H1 (cell line): ENCODE data around the gene POU5F1. TPM values are rescaled to one million over a fixed set of nuclear protein-coding genes. Genes with fewer than 3 reads are reported as not detected.

ENCODE experiments used
- CTCF ChIA-PET: fragments of 300-600 bp; sonication (Branson Sonifier 250); formaldehyde crosslinking; loops from one replicate; lab custom pipeline; 2021; ENCODE audit not compliant: partially characterized antibody; lab: Charles Lee
- POLR2A ChIA-PET: fragments of 300-600 bp; sonication (Branson Sonifier 250); formaldehyde crosslinking; loops from one replicate; lab custom pipeline; 2021; ENCODE audit warnings: inconsistent platforms; ENCODE audit not compliant: partially characterized antibody; lab: Charles Lee
- DNase-seq, 2 experiments: peaks; one replicate each; pipeline versions ENCODE4 v3.0.0 to v3.0.0-alpha.2; 2010 to 2022; ENCODE audit warnings: low spot score in 2 of 2, low read depth in 1 of 2, mixed read lengths in 1 of 2
- FAIRE-seq: peaks from 2 replicates; lab custom pipeline; 2011; peaks lifted over from hg19 to GRCh38; lab: Jason Lieb, UNC
- H2AFZ ChIP-seq: 2 replicates; pipeline ENCODE4 v1.8.1; 2012; ENCODE audit warnings: low read length, inconsistent platforms
- H2AK5ac ChIP-seq: 2 replicates; pipeline ENCODE4 v1.6.1; 2013; ENCODE audit warnings: low read depth, low read length
- H2BK120ac ChIP-seq: replicated peaks from 2 replicates; pipeline ENCODE3; 2013; ENCODE audit warnings: low read depth, low read length, inconsistent platforms
- H2BK12ac ChIP-seq: 2 replicates; pipeline ENCODE4 v1.6.1; 2013; ENCODE audit warnings: low read depth, low read length
- H2BK15ac ChIP-seq: 2 replicates; pipeline ENCODE4 v1.6.1; 2013; ENCODE audit warnings: low read length
- H2BK20ac ChIP-seq: 2 replicates; pipeline ENCODE4 v1.6.1; 2013; ENCODE audit warnings: low read length
- H2BK5ac ChIP-seq: 2 replicates; pipeline ENCODE4 v1.6.1; 2013; ENCODE audit warnings: low read depth, low read length
- H3K14ac ChIP-seq: 2 replicates; pipeline ENCODE4 v1.6.1; 2013; ENCODE audit warnings: inconsistent platforms; ENCODE audit not compliant: insufficient read length
- H3K18ac ChIP-seq: 2 replicates; pipeline ENCODE4 v1.6.1; 2013; ENCODE audit warnings: low read length; ENCODE audit errors: extremely low read depth
- H3K23ac ChIP-seq: 2 replicates; pipeline ENCODE4 v1.6.1; 2013; ENCODE audit warnings: inconsistent platforms; ENCODE audit not compliant: insufficient read length
- H3K23me2 ChIP-seq: 2 replicates; pipeline ENCODE4 v1.6.1; 2013; ENCODE audit warnings: low read depth, low read length
- H3K27ac ChIP-seq: 2 replicates; pipeline ENCODE4 v1.6.1; 2011; ENCODE audit warnings: low read depth, low read length, inconsistent platforms
- H3K27me3 ChIP-seq, 4 experiments: replicated peaks in 1 of 4; 1 replicate in 1 of 4; 2 replicates in 3 of 4; pipeline versions ENCODE4 v1.6.1 to v1.8.1; 2011 to 2013; ENCODE audit warnings: low read length in 3 of 4, mild to moderate bottlenecking in 3 of 4, inconsistent platforms in 2 of 4, mixed read lengths in 2 of 4, moderate library complexity in 1 of 4; ENCODE audit not compliant: control insufficient read depth in 3 of 4, insufficient read depth in 3 of 4; ENCODE audit errors: extremely low read depth in 1 of 4
- H3K36me3 ChIP-seq, 4 experiments: 2 replicates each; pipeline versions ENCODE4 v1.6.1 to v1.8.1; 2011 to 2013; ENCODE audit warnings: mild to moderate bottlenecking in 4 of 4, low read length in 3 of 4, moderate library complexity in 2 of 4, control low read depth in 1 of 4, inconsistent platforms in 1 of 4; ENCODE audit not compliant: insufficient read depth in 4 of 4, control insufficient read depth in 2 of 4
- H3K4ac ChIP-seq: replicated peaks from 2 replicates; pipeline ENCODE3; 2013; ENCODE audit warnings: low read length, low read depth, mixed read lengths, inconsistent platforms; ENCODE audit not compliant: insufficient read length
- H3K4me1 ChIP-seq, 4 experiments: replicated peaks in 1 of 4; 1 replicate in 1 of 4; 2 replicates in 3 of 4; pipeline versions ENCODE4 v1.6.1 to v1.8.1; 2011 to 2013; ENCODE audit warnings: low read length in 3 of 4, inconsistent platforms in 2 of 4, mixed read lengths in 1 of 4; ENCODE audit not compliant: insufficient read depth in 4 of 4, control insufficient read depth in 3 of 4
- H3K4me2 ChIP-seq, 2 experiments: 2 replicates each; pipeline versions ENCODE4 v1.6.1 to v1.8.1; 2011 to 2013; ENCODE audit warnings: low read depth in 2 of 2, low read length in 2 of 2, control low read depth in 1 of 2, inconsistent platforms in 1 of 2, mild to moderate bottlenecking in 1 of 2; ENCODE audit not compliant: insufficient read depth in 1 of 2
- H3K4me3 ChIP-seq, 4 experiments: fragments of 200-600, 300-600 bp in 1 of 4; sonication (generic), shearing (Covaris generic), sonication (Bioruptor Twin) in 1 of 4; 2 replicates each; pipeline versions ENCODE4 v1.5.1 to v1.8.1; 2011 to 2016; ENCODE audit warnings: low read length in 4 of 4, low read depth in 3 of 4, control low read depth in 2 of 4, inconsistent platforms in 2 of 4, mild to moderate bottlenecking in 2 of 4, mixed read lengths in 1 of 4, moderate library complexity in 1 of 4; ENCODE audit not compliant: insufficient read depth in 2 of 4; ENCODE audit errors: extremely low read depth in 1 of 4
- H3K56ac ChIP-seq: replicated peaks from 2 replicates; pipeline ENCODE3; 2013; ENCODE audit warnings: low read depth, mild to moderate bottlenecking, mixed read lengths, low read length, inconsistent platforms; ENCODE audit not compliant: insufficient read length
- H3K79me1 ChIP-seq: 2 replicates; pipeline ENCODE4 v1.6.1; 2013; ENCODE audit warnings: low read depth, low read length, control low read depth
- H3K79me2 ChIP-seq, 2 experiments: 2 replicates each; pipeline versions ENCODE4 v1.6.1 to v1.8.1; 2012 to 2013; ENCODE audit warnings: low read length in 2 of 2, mild to moderate bottlenecking in 2 of 2, inconsistent platforms in 1 of 2; ENCODE audit not compliant: insufficient read depth in 2 of 2, control insufficient read depth in 1 of 2
- H3K9ac ChIP-seq, 4 experiments: replicated peaks in 1 of 4; 1 replicate in 1 of 4; 2 replicates in 3 of 4; pipeline versions ENCODE4 v1.6.1 to v1.8.1; 2011 to 2013; ENCODE audit warnings: low read depth in 3 of 4, low read length in 3 of 4, control low read depth in 2 of 4, mild to moderate bottlenecking in 2 of 4, moderate library complexity in 2 of 4, inconsistent platforms in 1 of 4; ENCODE audit errors: extremely low read depth in 1 of 4
- H3K9me3 ChIP-seq, 2 experiments: 2 replicates each; pipeline versions ENCODE4 v1.6.1 to v1.8.1; 2012 to 2013; ENCODE audit warnings: mild to moderate bottlenecking in 2 of 2, moderate library complexity in 2 of 2, control low read depth in 1 of 2, inconsistent platforms in 1 of 2, low read depth in 1 of 2, low read length in 1 of 2, mixed read lengths in 1 of 2; ENCODE audit not compliant: insufficient read depth in 2 of 2
- H4K20me1 ChIP-seq, 2 experiments: replicated peaks in 1 of 2; 2 replicates each; pipeline versions ENCODE3 to v1.8.1; 2011 to 2013; ENCODE audit warnings: inconsistent platforms in 2 of 2, low read length in 2 of 2, mild to moderate bottlenecking in 1 of 2; ENCODE audit not compliant: insufficient read depth in 2 of 2, control insufficient read depth in 1 of 2
- H4K5ac ChIP-seq: 2 replicates; pipeline ENCODE4 v1.6.1; 2013; ENCODE audit warnings: low read length, low read depth, mixed read lengths, inconsistent platforms; ENCODE audit not compliant: insufficient read length
- H4K8ac ChIP-seq: 2 replicates; pipeline ENCODE4 v1.8.0; 2013; ENCODE audit warnings: mild to moderate bottlenecking, moderate library complexity, low read length, inconsistent platforms; ENCODE audit not compliant: insufficient read depth; ENCODE audit errors: extremely low read depth
- H4K91ac ChIP-seq: replicated peaks from 2 replicates; pipeline ENCODE3; 2013; ENCODE audit warnings: low read length, mixed read lengths, inconsistent platforms; ENCODE audit not compliant: insufficient read length
- ASH2L ChIP-seq: fragments of 200-600, 300-600 bp; sonication (generic); IDR thresholded peaks from one replicate; pipeline ENCODE4 v1.7.1; 2017; ENCODE audit warnings: low read length
- CHD1 ChIP-seq: IDR thresholded peaks from 2 replicates; pipeline ENCODE4 v1.6.1; 2012; ENCODE audit warnings: low read depth, low read length, improper control_type of control experiment
- EZH2 ChIP-seq: fragments of 200-600 bp; sonication (generic); IDR thresholded peaks from 2 replicates; pipeline ENCODE4 v1.7.1; 2012; ENCODE audit warnings: low read depth, mild to moderate bottlenecking, moderate library complexity, low read length, inconsistent platforms; ENCODE audit not compliant: severe bottlenecking
- POLR2A ChIP-seq, 2 experiments: IDR thresholded peaks; 1 replicate in 1 of 2; 2 replicates in 1 of 2; pipeline ENCODE4 v1.6.1; 2011; ENCODE audit warnings: low read depth in 2 of 2, low read length in 2 of 2, mild to moderate bottlenecking in 2 of 2; ENCODE audit errors: control extremely low read depth in 1 of 2
- RAD21 ChIP-seq, 2 experiments: IDR thresholded peaks in 1 of 2; conservative IDR thresholded peaks in 1 of 2; 2 replicates each; pipeline ENCODE4 v1.6.1; 2011; ENCODE audit warnings: low read depth in 2 of 2, low read length in 2 of 2, improper control_type of control experiment in 1 of 2, inconsistent platforms in 1 of 2, mild to moderate bottlenecking in 1 of 2, moderate library complexity in 1 of 2
- RNF2 ChIP-seq: fragments of 200-900, 300-1000 bp; sonication (generic); IDR thresholded peaks from 2 replicates; pipeline ENCODE4 v1.7.1; 2016; ENCODE audit warnings: borderline replicate concordance, low read depth, mild to moderate bottlenecking, antibody characterized with exemption, low read length; ENCODE audit not compliant: poor library complexity, severe bottlenecking; ENCODE audit errors: missing control alignments
- SRF ChIP-seq: IDR thresholded peaks from 2 replicates; pipeline ENCODE4 v1.6.1; 2011; ENCODE audit warnings: mild to moderate bottlenecking, low read depth, low read length, moderate library complexity
- TCF12 ChIP-seq: IDR thresholded peaks from 2 replicates; pipeline ENCODE4 v1.6.1; 2011; ENCODE audit warnings: low read depth, mild to moderate bottlenecking, low read length
- WGBS, 2 experiments: shearing (Covaris generic) in 1 of 2; methylation state at CpG; one replicate each; pipeline versions ENCODE4 v1.1.6 to v1.1.7; 2013 to 2015; ENCODE audit warnings: low lambda C conversion rate in 2 of 2, mixed read lengths in 2 of 2, inconsistent platforms in 1 of 2, low coverage in 1 of 2, missing lambda C conversion rate in 1 of 2; ENCODE audit not compliant: insufficient replicate concordance in 2 of 2, insufficient coverage in 1 of 2, insufficient read length in 1 of 2; ENCODE audit errors: extremely low coverage in 1 of 2, missing lambda C conversion rate in 1 of 2; 5-methylcytosine and 5-hydroxymethylcytosine counted together
- polyA plus RNA-seq, 7 experiments: library from polyadenylated mRNA; depleted of rRNA in 3 of 7; stranded (reverse) in 5 of 7; unstranded in 2 of 7; fragments of >200 nt in 5 of 7; fragments of 200-250 nt in 2 of 7; gene quantifications; 1 replicate in 5 of 7; 2 replicates in 1 of 7; 4 replicates in 1 of 7; pipeline versions ENCODE4 v1.2.1 to v1.2.3, GENCODE V29; 2011 to 2013; ENCODE audit warnings: missing spikeins in 2 of 7, mixed read lengths in 2 of 7
- total RNA-seq: library from RNA; stranded (reverse); fragmentation: NEBNext Ultra II Directional; extraction: Animal tissue kit (Norgen Biotek cat#: 25700); gene quantifications from 2 replicates; pipeline ENCODE4 v1.2.1, GENCODE V29; 2021
- TF ChIP-seq, protein P1 (sequence below): IDR thresholded peaks from 2 replicates; pipeline ENCODE4 v1.6.1; 2012; ENCODE audit warnings: inconsistent platforms
- TF ChIP-seq, protein P2 (sequence below): IDR thresholded peaks from 2 replicates; pipeline ENCODE4 v1.6.1; 2011; ENCODE audit warnings: low read depth, mild to moderate bottlenecking, low read length; ENCODE audit not compliant: insufficient read depth

The POU5F1 gene
- total and polyA plus RNA-seq, 2 of the 8 experiments (the other 6 are each of a cell fraction or from before 2014, with no cell fraction given), result 2,437 to 2,526 TPM

DNA sequence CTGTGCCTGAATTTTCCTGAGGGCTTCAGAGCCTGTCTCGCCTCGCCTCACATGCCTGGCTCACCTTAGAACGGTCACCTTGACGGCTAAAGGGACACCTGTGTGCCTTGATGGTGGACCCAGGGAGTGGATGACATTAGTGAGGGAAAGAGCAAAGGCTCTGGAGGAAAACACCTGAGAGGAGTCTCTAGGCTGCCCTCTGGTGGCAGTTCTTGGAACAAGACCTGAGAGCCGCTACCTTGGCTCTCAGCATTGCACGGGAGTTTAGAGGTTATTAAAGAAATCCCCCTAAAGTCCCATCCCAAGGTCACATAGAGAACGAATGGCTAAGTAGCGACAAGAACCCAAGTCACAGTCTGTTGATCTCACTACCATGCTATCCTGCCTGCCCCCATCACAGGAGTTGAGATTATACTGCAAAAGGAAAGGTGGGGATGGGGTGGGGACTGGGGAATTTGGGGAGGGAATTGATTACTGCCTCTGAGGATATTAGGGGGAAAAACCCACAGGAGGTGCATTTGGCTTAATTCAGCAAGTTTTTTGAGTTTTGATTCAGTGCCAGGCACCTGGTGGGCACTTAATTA, 42.3 kb downstream of the POU5F1 start:
- Histone ChIP-seq H2BK15ac (peak overlapping the region; percentile 100; the same call in 1 of the 2 replicates), H3K14ac (no peak overlapping the region), H3K4me2 (no peak overlapping the region), H3K79me2 (no peaks in the 10 kb centered on the region), H3K27me3 (no peaks in the 10 kb centered on the region; a peak in 1 of 7 replicates), H4K8ac (no peak overlapping the region; the same call in 1 of the 2 replicates), H3K4me3 (no peak overlapping the region), H2BK20ac (0 out of 2 replicates have a peak overlapping the region, but pooled peaks have one; percentile 9), H3K4me1 (peaks cover 0 to 3% (median 3%) of the 10 kb centered on the region in 4 experiments; a peak in 3 of 7 replicates), H3K4ac (no peak overlapping the region), H2BK12ac (0 out of 2 replicates have a peak overlapping the region, but pooled peaks have one; percentile 68), H3K9ac (no peak overlapping the region), H4K5ac (no peak overlapping the region), H3K23ac (no peak overlapping the region), H3K56ac (no peak overlapping the region), H3K23me2 (no peaks in the 10 kb centered on the region), H3K27ac (no peak overlapping the region), H2AK5ac (no peak overlapping the region), H2BK120ac (no peak overlapping the region), H3K79me1 (no peaks in the 10 kb centered on the region), H4K91ac (peak overlapping the region; percentile 25), H3K36me3 (no peaks in the 10 kb centered on the region), H4K20me1 (no peaks in the 10 kb centered on the region), H3K9me3 (no peaks in the 10 kb centered on the region), H3K18ac (no peak overlapping the region), H2BK5ac (peak overlapping the region; percentile 5; the same call in 1 of the 2 replicates), H2AFZ (no peak overlapping the region; the same call in 1 of the 2 replicates)
- ChIA-PET CTCF (interaction anchor here (0.7 to 13.5 kb wide), 25 partner anchors 13 to 554 kb away, joined by 3 to 187 read pairs (median 4); partner anchors contain the start of genes C6orf15, PSORS1C1, PSORS1C2 and TCF19), POLR2A (interaction anchor here (0.9 to 68.5 kb wide), 3 partner anchors 12 to 239 kb away, joined by 3 to 2251 read pairs (median 4); partner anchors contain the start of genes CCHCR1, POU5F1, PSORS1C2 and TCF19)
- DNase-seq (peak in 1 of 2 experiments; percentile 95), FAIRE-seq (peak; percentile 81)
- 21% methylated on average over 8 of the region's 8 CpGs; no CpG with 5 or more reads in 1 of the 2 experiments for WGBS, 2 experiments
- TF ChIP-seq SRF, result no peak
- no peak for TF ChIP-seq CHD1
- TF ChIP-seq, protein P1, sequence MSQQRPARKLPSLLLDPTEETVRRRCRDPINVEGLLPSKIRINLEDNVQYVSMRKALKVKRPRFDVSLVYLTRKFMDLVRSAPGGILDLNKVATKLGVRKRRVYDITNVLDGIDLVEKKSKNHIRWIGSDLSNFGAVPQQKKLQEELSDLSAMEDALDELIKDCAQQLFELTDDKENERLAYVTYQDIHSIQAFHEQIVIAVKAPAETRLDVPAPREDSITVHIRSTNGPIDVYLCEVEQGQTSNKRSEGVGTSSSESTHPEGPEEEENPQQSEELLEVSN, result 0 out of 2 replicates have a peak, but pooled peaks have one; percentile 12
- peak; percentile 53 to 70 for TF ChIP-seq RAD21 (IDR thresholded peaks at IDR 0.05 in 1 of 2, conservative IDR thresholded peaks at IDR 0.05 in 1 of 2; ENCODE audit: low read depth in 2 of 2, low read length in 2 of 2)
- TF ChIP-seq POLR2A (IDR thresholded peaks at IDR 0.05; ENCODE audit: control extremely low read depth in 1 of 2, low read depth in 2 of 2, low read length in 2 of 2), result no peak
- no peak for TF ChIP-seq EZH2
- no peak for TF ChIP-seq ASH2L
- TF ChIP-seq, protein P2, sequence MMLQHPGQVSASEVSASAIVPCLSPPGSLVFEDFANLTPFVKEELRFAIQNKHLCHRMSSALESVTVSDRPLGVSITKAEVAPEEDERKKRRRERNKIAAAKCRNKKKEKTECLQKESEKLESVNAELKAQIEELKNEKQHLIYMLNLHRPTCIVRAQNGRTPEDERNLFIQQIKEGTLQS, result no peak
- TF ChIP-seq TCF12, result 0 out of 2 replicates have a peak, but pooled peaks have one; percentile 16
- TF ChIP-seq RNF2, result no peak
